ENCODE measurements around the gene FALEC.

FALEC gene

DNA sequence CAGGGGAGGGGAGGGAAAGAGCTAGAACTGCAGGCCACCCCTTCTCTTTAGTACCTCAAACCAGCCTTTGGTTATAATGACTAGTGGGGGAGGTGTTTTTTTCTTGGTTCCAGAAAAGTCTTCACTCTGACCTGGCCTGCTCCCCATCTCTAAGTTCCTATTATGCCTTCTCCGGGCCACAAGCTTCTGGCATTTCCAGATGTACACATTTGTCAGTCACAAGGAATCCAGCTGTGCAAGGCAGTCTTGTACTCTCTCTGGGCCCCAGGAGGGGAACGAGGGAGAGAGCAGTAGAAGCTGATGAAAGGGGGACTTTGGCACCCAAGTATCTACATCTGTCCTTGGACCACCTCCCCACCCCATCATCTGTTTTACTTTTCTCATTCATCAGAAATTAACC is 2.7 kb upstream of the FALEC start:
- DNase-seq: no peak

DNA sequence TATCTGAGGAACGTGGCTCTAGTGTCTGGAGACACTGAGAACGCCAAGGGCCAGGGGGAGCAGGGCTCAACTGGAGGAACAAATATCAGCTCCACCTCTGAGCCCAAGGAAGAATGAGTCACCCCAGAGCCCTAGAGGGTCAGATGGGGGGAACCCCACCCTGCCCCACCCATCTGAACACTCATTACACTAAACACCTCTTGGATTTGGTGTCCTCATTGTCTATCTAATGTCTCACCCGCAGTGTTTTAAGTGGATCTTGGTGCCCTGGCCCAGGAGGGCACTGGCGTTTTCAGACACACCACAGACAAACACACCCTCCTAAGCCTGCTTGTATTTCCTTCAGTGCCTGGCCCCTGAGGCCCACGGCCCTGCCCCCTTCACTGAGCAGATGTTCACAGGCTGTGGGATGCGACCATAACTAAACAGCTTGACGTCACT is 2.2 kb upstream of the FALEC start:
- peak; percentile 33 for DNase-seq

DNA sequence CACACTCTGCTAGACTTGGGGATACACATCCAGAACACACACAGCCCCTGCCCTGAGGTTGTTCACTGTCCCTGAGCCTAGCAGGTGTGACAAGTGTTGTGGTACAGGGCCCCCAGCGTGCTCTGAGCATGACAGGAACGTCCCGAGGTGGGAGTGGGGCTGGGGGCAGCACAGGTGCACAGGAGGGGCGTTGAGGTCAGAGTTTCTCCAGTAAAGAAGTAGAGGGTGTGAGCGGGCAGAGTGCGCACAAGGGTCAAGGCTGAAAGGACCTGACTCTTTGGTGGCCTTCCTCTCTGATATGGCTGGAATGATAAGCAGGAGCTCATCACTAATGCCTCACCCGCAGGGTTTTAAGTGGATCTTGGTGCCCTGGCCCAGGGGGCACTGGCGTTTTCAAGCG is 1.3 kb upstream of the FALEC start:
- DNase-seq: no peak

DNA sequence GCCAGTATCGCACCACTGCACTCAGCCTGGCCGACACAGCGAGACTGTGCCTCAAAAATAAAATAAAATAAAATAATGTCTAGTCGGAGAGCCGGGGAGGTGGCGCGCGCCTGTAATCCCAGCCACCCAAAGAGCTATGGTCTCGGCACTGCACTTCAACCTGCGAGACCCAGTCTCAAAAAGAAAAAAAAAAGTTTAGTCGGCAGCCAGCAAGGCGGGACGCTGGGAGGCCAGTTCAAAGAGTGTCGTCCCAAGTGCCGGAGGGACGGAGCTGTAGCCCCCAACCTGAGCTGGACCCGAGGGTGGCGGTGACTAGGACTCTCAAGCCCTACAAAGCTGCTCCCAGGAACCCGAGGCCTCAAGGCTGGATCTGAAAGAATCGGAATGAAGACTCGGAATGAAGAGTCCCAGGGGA is 632 bp upstream of the FALEC start:
- DNase-seq: no peak

GRCh38 chr1:150516050-150516591 is 569 bp downstream of the FALEC start:
- DNase-seq: peak; percentile 31

- DNase-seq: peak; percentile 24
Measured at GRCh38 chr1:150516616-150517015, 1.1 kb downstream of the FALEC start.

DNA sequence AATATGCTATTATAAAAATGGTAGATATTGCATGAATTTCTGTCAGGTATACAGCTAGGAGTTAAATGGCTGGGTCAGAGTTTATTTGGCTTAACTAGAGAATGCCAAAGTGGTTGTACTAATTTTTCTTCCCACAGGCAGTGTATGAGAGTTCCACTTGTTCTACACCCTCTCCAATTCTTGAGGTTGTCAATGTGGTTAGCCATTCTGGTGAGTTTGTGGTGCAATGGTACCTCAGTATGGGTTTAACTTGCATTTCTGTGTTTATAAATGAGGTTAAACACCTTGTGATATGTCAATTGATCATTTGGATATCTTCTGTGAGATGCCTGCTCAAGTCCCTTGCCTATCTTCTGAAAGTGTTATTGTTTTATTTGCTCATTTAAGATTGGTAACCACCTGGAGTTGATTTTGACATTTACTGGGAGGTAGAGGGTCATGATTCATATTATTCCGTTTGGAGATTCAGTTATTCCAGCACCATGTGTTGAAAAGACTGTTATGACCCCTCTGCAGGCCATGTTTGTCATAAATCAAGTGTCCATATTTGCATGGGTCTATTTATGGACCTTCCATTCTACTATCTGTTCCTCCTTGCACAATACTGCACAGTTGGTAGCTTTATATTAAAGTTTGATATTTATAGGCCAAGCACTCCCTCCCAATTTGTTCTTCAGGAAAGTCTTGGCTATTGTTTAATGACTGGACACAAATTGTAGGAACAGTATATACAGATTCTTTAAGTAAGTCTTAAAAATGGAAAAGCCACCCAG is 5.8 kb downstream of the FALEC start:
- no peak for DNase-seq

GRCh38 chr1:150525348-150525747 is 9.8 kb downstream of the FALEC start:
- DNase-seq: no peak

DNA sequence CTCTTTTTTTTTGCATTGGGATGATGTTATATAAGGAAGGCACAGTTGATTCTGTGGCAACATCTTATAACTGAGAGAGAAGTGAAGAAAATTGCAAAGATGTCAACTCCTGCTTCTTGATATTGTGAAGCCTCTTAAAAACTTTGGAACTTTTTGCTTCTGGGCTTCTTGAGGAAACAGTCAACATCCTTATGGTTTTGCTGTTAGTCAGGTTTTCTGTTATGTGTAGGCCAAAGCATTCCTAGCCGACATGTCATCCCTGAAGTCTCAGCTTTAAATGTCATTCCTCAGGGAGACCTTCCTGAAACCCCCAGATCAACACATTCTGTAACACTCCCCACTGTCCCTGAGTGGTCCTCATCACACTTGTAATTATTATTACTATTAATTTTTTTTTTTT is 12.6 kb downstream of the FALEC start:
- no peak for DNase-seq

DNA sequence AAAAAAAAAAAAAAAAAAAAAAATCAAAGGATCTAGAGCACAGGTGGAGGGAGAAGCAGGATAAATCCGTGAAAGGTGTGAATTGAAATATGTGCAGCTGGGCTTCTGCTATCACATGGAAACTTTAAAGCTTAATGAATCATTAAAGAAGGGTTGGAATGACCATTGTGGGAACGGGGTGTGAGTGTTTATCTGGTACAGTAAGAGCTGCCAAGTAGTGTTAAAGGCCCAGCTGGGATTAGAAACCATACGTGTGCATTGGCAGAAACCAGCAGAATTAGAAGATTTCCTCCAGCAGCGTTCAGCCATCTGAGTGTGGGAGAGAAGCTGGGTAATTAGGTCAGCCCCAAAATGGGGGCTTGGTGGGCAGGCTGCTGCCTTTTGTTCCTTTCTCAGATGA is 13.5 kb downstream of the FALEC start:
- no peak for DNase-seq

DNA sequence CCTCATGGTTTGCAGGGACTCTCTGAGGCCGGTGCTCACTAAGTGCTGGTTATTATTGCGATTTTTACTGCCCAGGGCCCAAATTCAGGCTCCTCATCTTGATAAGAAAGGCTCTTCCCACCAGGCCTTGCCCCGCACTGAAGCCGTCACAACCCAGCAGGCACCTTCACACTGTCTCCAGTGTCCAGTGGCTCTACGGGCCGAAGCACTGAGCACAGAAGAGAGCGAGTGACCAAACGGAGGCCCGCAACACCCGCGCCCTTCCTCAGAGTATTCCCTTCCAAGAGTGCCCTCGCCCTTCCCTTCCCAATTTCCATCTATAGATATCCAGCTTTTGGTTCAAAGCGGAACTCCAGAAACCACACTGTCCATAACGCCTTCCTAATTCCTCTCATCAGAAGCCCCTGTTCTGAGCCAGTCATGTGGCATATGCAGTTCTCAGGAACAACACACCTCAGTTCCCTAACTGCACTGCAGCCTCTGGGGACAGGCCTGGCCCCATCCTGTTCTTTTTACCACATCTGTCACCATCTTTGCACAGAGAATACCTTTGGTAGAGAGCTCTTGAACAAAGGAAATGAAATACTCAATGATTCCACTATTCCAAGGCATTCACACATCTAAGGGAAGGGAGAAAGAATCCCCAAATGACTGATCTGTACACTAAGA is 15.1 kb downstream of the FALEC start:
- DNase-seq: no peak

DNA sequence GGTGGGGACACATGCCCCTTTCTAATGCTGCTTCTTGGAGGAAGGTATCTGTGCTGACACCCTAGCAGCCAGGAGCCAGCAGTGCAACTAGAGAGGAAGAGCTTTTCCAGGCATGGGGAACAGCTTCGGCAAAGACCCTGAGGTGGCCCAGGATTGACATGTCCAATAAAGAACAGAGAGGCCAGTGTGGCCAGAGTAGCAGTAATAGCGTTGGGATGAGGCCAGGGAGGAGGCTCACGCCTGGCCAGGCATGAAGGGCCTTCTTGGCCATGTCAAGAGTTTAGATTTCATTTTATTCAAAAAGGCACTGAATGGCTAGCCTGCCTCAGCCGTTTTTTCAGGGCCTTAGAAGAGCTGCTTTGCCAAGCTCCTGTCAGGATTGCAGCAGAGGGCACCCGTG is 17.3 kb downstream of the FALEC start:
- DNase-seq: no peak

DNA sequence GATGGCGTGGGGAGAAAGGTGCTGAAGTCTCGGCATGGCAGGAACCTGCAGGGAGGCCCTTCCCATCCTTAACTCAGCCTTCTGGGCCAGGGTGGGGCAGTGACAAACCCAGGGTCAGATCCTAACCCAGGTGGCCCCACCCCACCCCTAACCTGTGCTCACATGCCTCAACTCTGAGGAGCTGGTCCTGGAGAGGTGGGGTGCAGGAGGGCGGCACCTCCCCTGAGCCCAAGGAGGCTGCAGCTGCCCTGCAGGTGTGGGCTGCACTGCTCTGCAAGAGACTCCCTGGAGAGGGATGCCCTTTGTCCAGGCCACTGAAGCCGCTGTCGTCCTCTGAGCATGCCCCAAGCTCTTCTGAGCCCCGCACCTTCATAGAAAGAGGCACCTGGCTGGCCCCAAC is 18.4 kb downstream of the FALEC start:
- DNase-seq: no peak

DNA sequence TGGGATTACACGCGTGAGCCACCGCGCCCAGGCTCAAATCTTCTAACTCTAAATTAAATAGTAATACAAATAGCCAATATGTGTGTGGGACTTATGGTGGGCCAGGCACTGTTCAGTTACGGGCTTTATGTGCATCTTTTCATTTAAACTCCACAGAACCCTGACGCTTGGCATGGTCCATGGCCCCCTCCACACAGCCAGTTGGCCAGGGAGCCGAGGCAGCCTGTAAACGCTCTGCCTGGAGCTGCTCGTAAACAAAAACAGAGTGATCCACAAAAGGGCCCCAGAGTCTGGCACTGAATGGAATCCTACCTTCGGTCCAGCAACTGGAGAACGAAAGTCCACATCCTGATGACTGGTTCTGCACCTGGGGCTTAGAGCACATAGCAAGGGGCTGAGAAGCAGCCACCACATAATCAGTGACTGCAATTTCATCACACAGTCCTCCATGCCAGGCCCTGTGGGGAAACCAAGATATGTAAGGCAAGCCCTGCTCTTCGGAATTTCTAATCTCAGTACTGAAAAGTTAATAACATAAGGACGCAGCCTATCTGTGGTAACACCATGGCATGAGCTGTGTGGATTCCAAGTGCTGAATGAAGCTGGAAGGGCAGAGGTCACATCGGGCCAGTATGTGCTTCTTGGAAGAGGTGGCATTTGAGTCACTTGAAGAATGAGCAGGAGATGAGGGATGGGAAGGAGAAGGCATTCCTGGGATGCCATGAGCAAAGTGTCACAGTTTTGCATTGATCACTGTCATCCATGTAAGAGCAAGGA is 20.1 kb downstream of the FALEC start:
- DNase-seq: no peak

- DNase-seq: no peak
Measured at GRCh38 chr1:150536836-150537731, 21.5 kb downstream of the FALEC start.

GRCh38 chr1:150537732-150538684 is 22.5 kb downstream of the FALEC start:
- no peak for DNase-seq

GRCh38 chr1:150543500-150544143 is 28.1 kb downstream of the FALEC start:
- no peak for DNase-seq

- no peak for DNase-seq
Measured at GRCh38 chr1:150544204-150544603, 28.7 kb downstream of the FALEC start.

- DNase-seq: no peak
Measured at GRCh38 chr1:150545486-150546032, 30.0 kb downstream of the FALEC start.

DNA sequence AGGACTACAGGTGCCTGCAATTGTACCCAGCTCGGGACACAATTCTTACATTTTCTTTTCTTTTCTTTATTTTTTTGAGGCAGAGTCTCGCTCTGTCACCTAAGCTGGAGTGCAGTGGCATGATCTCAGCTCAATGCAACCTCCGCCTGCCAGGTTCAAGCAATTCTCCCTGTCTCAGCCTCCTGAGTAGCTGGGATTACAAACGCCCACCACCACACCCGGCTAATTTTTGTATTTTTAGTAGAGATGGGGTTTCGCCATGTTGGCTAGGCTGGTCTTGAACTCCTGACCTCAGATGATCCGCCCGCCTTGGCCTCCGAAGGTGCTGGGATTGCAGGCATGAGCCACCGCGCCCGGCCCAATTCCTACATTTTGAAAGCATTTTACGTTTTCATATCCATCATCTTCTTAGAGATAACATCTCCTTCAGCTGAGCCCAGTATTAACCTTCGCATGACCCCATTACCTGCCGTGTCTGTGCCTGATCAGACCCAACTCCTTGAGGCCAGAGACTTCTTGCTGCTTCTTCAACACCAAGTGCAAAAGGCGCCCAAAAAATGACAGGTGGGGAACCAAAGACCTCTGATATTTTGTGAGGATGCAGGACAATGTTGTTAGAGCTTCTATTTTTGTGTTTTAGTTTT is 30.9 kb downstream of the FALEC start:
- DNase-seq: no peak
